Neuronal stem cell (in vitro differentiated cells): ENCODE data around the gene DSP.

Experiments used
- DNase-seq: peaks from one replicate; pipeline ENCODE4 v3.0.0-alpha.2; 2013; ENCODE audit warnings: low spot score
- H2AFZ ChIP-seq: one replicate; pipeline ENCODE4 v1.6.1; 2013; ENCODE audit warnings: mild to moderate bottlenecking, low read length, inconsistent platforms
- H2AK5ac ChIP-seq: 2 replicates; pipeline ENCODE4 v1.6.1; 2013; ENCODE audit warnings: low read depth, mild to moderate bottlenecking, inconsistent platforms, low read length, moderate library complexity, mixed read lengths
- H2BK120ac ChIP-seq: 2 replicates; pipeline ENCODE4 v1.6.1; 2013; ENCODE audit warnings: low read depth, mild to moderate bottlenecking, inconsistent platforms, low read length, moderate library complexity, mixed read lengths
- H2BK12ac ChIP-seq: one replicate; pipeline ENCODE4 v1.6.1; 2013; ENCODE audit warnings: low read length, inconsistent platforms
- H2BK15ac ChIP-seq: 2 replicates; pipeline ENCODE4 v1.6.1; 2013; ENCODE audit warnings: mild to moderate bottlenecking, low read length, inconsistent platforms, mixed read lengths
- H2BK5ac ChIP-seq: one replicate; pipeline ENCODE4 v1.6.1; 2013; ENCODE audit warnings: inconsistent platforms, mild to moderate bottlenecking, low read length, moderate library complexity
- H3K14ac ChIP-seq: one replicate; pipeline ENCODE4 v1.6.1; 2013; ENCODE audit warnings: low read length, inconsistent platforms
- H3K18ac ChIP-seq: 2 replicates; pipeline ENCODE4 v1.6.1; 2013; ENCODE audit warnings: low read length, inconsistent platforms
- H3K23ac ChIP-seq: 2 replicates; pipeline ENCODE4 v1.6.1; 2013; ENCODE audit warnings: low read depth, mild to moderate bottlenecking, mixed read lengths, low read length, inconsistent platforms; ENCODE audit not compliant: poor library complexity
- H3K27ac ChIP-seq: replicated peaks from 3 replicates; pipeline ENCODE4 v1.5.1; 2013; ENCODE audit warnings: low read length, inconsistent platforms
- H3K27me3 ChIP-seq, 3 experiments: 2 replicates each; pipeline ENCODE4 v1.6.1; 2013; ENCODE audit warnings: low read length in 3 of 3, mild to moderate bottlenecking in 2 of 3, inconsistent platforms in 1 of 3, low read depth in 1 of 3, mixed read lengths in 1 of 3, moderate library complexity in 1 of 3; ENCODE audit not compliant: control insufficient read depth in 3 of 3, insufficient read depth in 3 of 3
- H3K36me3 ChIP-seq, 2 donors: replicated peaks in 1 of 2; 2 replicates each; pipeline ENCODE4 v1.6.1; 2013; ENCODE audit warnings: low read length in 2 of 2; ENCODE audit not compliant: control insufficient read depth in 2 of 2, insufficient read depth in 2 of 2
- H3K4ac ChIP-seq: 2 replicates; pipeline ENCODE4 v1.6.1; 2013; ENCODE audit warnings: inconsistent platforms, mild to moderate bottlenecking, low read length, moderate library complexity
- H3K4me1 ChIP-seq, 2 donors: 1 replicate in 1 of 2; 2 replicates in 1 of 2; pipeline ENCODE4 v1.6.1; 2013; ENCODE audit warnings: low read length in 2 of 2, low read depth in 1 of 2; ENCODE audit not compliant: control insufficient read depth in 2 of 2, insufficient read depth in 1 of 2
- H3K4me2 ChIP-seq: one replicate; pipeline ENCODE4 v1.6.1; 2013; ENCODE audit warnings: mild to moderate bottlenecking, low read length, inconsistent platforms; ENCODE audit not compliant: insufficient read depth, poor library complexity, severe bottlenecking
- H3K4me3 ChIP-seq, 2 donors: 2 replicates each; pipeline ENCODE4 v1.5.1; 2013; ENCODE audit warnings: low read length in 2 of 2, mild to moderate bottlenecking in 2 of 2, inconsistent platforms in 1 of 2, moderate library complexity in 1 of 2
- H3K79me1 ChIP-seq: one replicate; pipeline ENCODE4 v1.6.1; 2013; ENCODE audit warnings: low read depth, mild to moderate bottlenecking, inconsistent platforms, low read length, moderate library complexity
- H3K9ac ChIP-seq: one replicate; pipeline ENCODE4 v1.6.1; 2013; ENCODE audit warnings: mild to moderate bottlenecking, low read depth, low read length, inconsistent platforms; ENCODE audit not compliant: poor library complexity
- H3K9me3 ChIP-seq, 2 donors: replicated peaks in 1 of 2; 2 replicates each; pipeline versions ENCODE3 to v1.6.1; 2013; ENCODE audit warnings: low read length in 2 of 2, mild to moderate bottlenecking in 2 of 2, inconsistent platforms in 1 of 2, low read depth in 1 of 2, mixed read lengths in 1 of 2, moderate library complexity in 1 of 2; ENCODE audit not compliant: control insufficient read depth in 2 of 2, insufficient read depth in 1 of 2
- H4K8ac ChIP-seq: one replicate; pipeline ENCODE4 v1.6.1; 2013; ENCODE audit warnings: low read depth, mild to moderate bottlenecking, inconsistent platforms, low read length, moderate library complexity
- H4K91ac ChIP-seq: one replicate; pipeline ENCODE4 v1.6.1; 2013; ENCODE audit warnings: low read length, low read depth, mild to moderate bottlenecking, inconsistent platforms; ENCODE audit not compliant: poor library complexity
- WGBS, 2 donors: extraction: QIAGEN DNeasy Blood & Tissue Kit; methylation state at CpG; one replicate each; pipeline ENCODE4 v1.1.7; 2013; ENCODE audit warnings: missing lambda C conversion rate in 2 of 2, mixed read lengths in 1 of 2; ENCODE audit not compliant: insufficient read length in 2 of 2, insufficient replicate concordance in 1 of 2; ENCODE audit errors: extremely low coverage in 2 of 2; 5-methylcytosine and 5-hydroxymethylcytosine counted together

Gene DSP

GRCh38 chr6:7578931-7579330 lies 37.5 kb downstream of the DSP start:
- H3K27ac ChIP-seq, result no peak overlapping the region
- H3K9ac ChIP-seq, result no peak overlapping the region
- peaks cover 0 to 33% of the 10 kb centered on the region in 2 donors for H3K36me3 ChIP-seq
- no peak overlapping the region for H2BK5ac ChIP-seq
- H2BK120ac ChIP-seq, result no peak overlapping the region
- no peak overlapping the region for H2AFZ ChIP-seq
- H2BK12ac ChIP-seq, result no peak overlapping the region
- no peak overlapping the region for H3K4ac ChIP-seq
- no peak overlapping the region for H3K23ac ChIP-seq
- no peak overlapping the region for H3K4me3 ChIP-seq
- no peak for DNase-seq
- H2AK5ac ChIP-seq, result no peak overlapping the region
- H3K4me1 ChIP-seq, result no peaks in the 10 kb centered on the region
- no peaks in the 10 kb centered on the region for H3K9me3 ChIP-seq
- H4K91ac ChIP-seq, result no peak overlapping the region
- no peak overlapping the region for H3K18ac ChIP-seq
- H3K4me2 ChIP-seq, result no peak overlapping the region
- WGBS, 2 donors, result no CpG with 5 or more reads among the region's 2 CpGs
- H3K14ac ChIP-seq, result no peak overlapping the region
- H4K8ac ChIP-seq, result no peak overlapping the region
- H3K79me1 ChIP-seq, result no peaks in the 10 kb centered on the region
- no peak overlapping the region for H2BK15ac ChIP-seq
- H3K27me3 ChIP-seq, result peaks cover 0 to 63% (median 0%) of the 10 kb centered on the region in 3 experiments

DNA sequence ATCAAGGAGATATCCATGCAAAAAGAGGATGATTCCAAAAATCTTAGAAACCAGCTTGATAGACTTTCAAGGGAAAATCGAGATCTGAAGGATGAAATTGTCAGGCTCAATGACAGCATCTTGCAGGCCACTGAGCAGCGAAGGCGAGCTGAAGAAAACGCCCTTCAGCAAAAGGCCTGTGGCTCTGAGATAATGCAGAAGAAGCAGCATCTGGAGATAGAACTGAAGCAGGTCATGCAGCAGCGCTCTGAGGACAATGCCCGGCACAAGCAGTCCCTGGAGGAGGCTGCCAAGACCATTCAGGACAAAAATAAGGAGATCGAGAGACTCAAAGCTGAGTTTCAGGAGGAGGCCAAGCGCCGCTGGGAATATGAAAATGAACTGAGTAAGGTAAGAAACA lies 38.4 kb downstream of the DSP start:
- no CpG with 5 or more reads among the region's 9 CpGs for WGBS, 2 donors
- H3K14ac ChIP-seq, result no peak overlapping the region
- H3K4ac ChIP-seq, result no peak overlapping the region
- H2AK5ac ChIP-seq, result no peak overlapping the region
- no peak overlapping the region for H3K4me3 ChIP-seq
- no peaks in the 10 kb centered on the region for H3K79me1 ChIP-seq
- H3K23ac ChIP-seq, result no peak overlapping the region
- H3K4me1 ChIP-seq, result no peaks in the 10 kb centered on the region
- H3K27ac ChIP-seq, result no peak overlapping the region
- H2BK12ac ChIP-seq, result no peak overlapping the region
- no peak overlapping the region for H3K18ac ChIP-seq
- H4K8ac ChIP-seq, result no peak overlapping the region
- no peak overlapping the region for H2BK15ac ChIP-seq
- H3K9me3 ChIP-seq, result no peaks in the 10 kb centered on the region
- no peak overlapping the region for H4K91ac ChIP-seq
- H3K4me2 ChIP-seq, result no peak overlapping the region
- H3K27me3 ChIP-seq, result peaks cover 0 to 54% (median 0%) of the 10 kb centered on the region in 3 experiments
- no peak overlapping the region for H2BK120ac ChIP-seq
- peaks cover 0 to 40% of the 10 kb centered on the region in 2 donors for H3K36me3 ChIP-seq
- H3K9ac ChIP-seq, result no peak overlapping the region
- no peak overlapping the region for H2BK5ac ChIP-seq
- no peak for DNase-seq
- no peak overlapping the region for H2AFZ ChIP-seq

DNA sequence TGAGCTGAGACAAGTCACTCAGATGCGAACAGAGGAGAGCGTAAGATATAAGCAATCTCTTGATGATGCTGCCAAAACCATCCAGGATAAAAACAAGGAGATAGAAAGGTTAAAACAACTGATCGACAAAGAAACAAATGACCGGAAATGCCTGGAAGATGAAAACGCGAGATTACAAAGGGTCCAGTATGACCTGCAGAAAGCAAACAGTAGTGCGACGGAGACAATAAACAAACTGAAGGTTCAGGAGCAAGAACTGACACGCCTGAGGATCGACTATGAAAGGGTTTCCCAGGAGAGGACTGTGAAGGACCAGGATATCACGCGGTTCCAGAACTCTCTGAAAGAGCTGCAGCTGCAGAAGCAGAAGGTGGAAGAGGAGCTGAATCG lies 39.1 kb downstream of the DSP start:
- Histone ChIP-seq H3K79me1 (no peaks in the 10 kb centered on the region), H3K27ac (no peak overlapping the region), H3K4ac (no peak overlapping the region), H3K9me3 (no peaks in the 10 kb centered on the region), H4K91ac (no peak overlapping the region), H3K4me1 (no peaks in the 10 kb centered on the region), H3K23ac (no peak overlapping the region), H3K9ac (no peak overlapping the region), H3K4me3 (no peak overlapping the region), H2BK5ac (no peak overlapping the region), H2AK5ac (no peak overlapping the region), H3K4me2 (no peak overlapping the region), H3K14ac (no peak overlapping the region), H2AFZ (no peak overlapping the region), H3K18ac (no peak overlapping the region), H3K36me3 (peaks cover 0 to 41% of the 10 kb centered on the region in 2 donors), H4K8ac (no peak overlapping the region), H2BK120ac (no peak overlapping the region), H3K27me3 (peaks cover 0 to 53% (median 0%) of the 10 kb centered on the region in 3 experiments), H2BK15ac (no peak overlapping the region), H2BK12ac (no peak overlapping the region)
- DNase-seq, result no peak
- WGBS, 2 donors, result no CpG with 5 or more reads among the region's 13 CpGs

- no peaks in the 10 kb centered on the region for H3K9me3 ChIP-seq
- no CpG with 5 or more reads among the region's 14 CpGs for WGBS, 2 donors
Measured at GRCh38 chr6:7580927-7581618, 39.6 kb downstream of the DSP start.

More at GRCh38 chr6:7580927-7581618, 39.6 kb downstream of the DSP start:
- no peak overlapping the region for H3K9ac ChIP-seq
- no peak overlapping the region for H2AFZ ChIP-seq
- no peak overlapping the region for H2AK5ac ChIP-seq
- no peak overlapping the region for H3K4me3 ChIP-seq
- no peak overlapping the region for H2BK120ac ChIP-seq
- no peak for DNase-seq
- H2BK12ac ChIP-seq, result no peak overlapping the region
- H3K27me3 ChIP-seq, result peaks cover 0 to 51% (median 0%) of the 10 kb centered on the region in 3 experiments
- no peak overlapping the region for H3K23ac ChIP-seq
- H4K91ac ChIP-seq, result no peak overlapping the region
- H3K4ac ChIP-seq, result no peak overlapping the region
- H3K4me2 ChIP-seq, result no peak overlapping the region
- H2BK15ac ChIP-seq, result no peak overlapping the region
- peaks cover 0 to 40% of the 10 kb centered on the region in 2 donors for H3K36me3 ChIP-seq
- no peak overlapping the region for H2BK5ac ChIP-seq
- H3K18ac ChIP-seq, result no peak overlapping the region
- no peaks in the 10 kb centered on the region for H3K4me1 ChIP-seq
- no peak overlapping the region for H3K27ac ChIP-seq
- no peak overlapping the region for H4K8ac ChIP-seq
- no peaks in the 10 kb centered on the region for H3K79me1 ChIP-seq
- H3K14ac ChIP-seq, result no peak overlapping the region
